ENCODE data around the gene PXMP2. TPM values are rescaled to one million over a fixed set of nuclear protein-coding genes. Genes with fewer than 3 reads are reported as not detected.

PXMP2 gene
- total RNA-seq, 2 experiments from 2014 or later, result 58.1 to 103 TPM

- no peak for TF ChIP-seq EZH2phosphoT487 (IDR thresholded peaks at IDR 0.05; ENCODE audit: borderline replicate concordance, low read depth, low read length)
- no peak for TF ChIP-seq CTCF (conservative IDR thresholded peaks at IDR 0.05; ENCODE audit: low read length)
- Histone ChIP-seq H3K9me3 (ENCODE audit: low read length) (no peaks in the 10 kb centered on the region), H3K4me1 (ENCODE audit: insufficient read depth, low read length, poor library complexity, severe bottlenecking) (no peaks in the 10 kb centered on the region), H3K79me2 (ENCODE audit: insufficient read depth, low read depth, low read length) (no peaks in the 10 kb centered on the region), H3K36me3 (ENCODE audit: insufficient read depth, low read length) (peaks cover 95% of the 10 kb centered on the region), H4K20me1 (ENCODE audit: insufficient read depth, low read length) (no peaks in the 10 kb centered on the region), H3K9me2 (ENCODE audit: insufficient read depth, low read length) (no peaks in the 10 kb centered on the region), H3K4me3 (ENCODE audit: low read depth, low read length, poor library complexity, severe bottlenecking) (no peak overlapping the region), H2AFZ (ENCODE audit: low read length) (no peak overlapping the region), H3K4me2 (ENCODE audit: low read length) (no peak overlapping the region), H3K27ac (ENCODE audit: low read depth, low read length, poor library complexity, severe bottlenecking) (no peak overlapping the region)
- no TSS peak for BruUV-seq (replicated peaks)
- ChIA-PET CTCF (ENCODE audit: unreplicated experiment) (interaction anchor here (0.7 kb wide), 1 partner anchor 15 kb away, joined by 3 read pairs; no protein-coding TSS in a partner anchor), POLR2A (no interaction called here)
- no peak for DNase-seq (ENCODE audit: low spot score)
- intact Hi-C loops (cut with micrococcal nuclease; ENCODE audit: unreplicated experiment), result no loop called here
These were observed 38.7 kb upstream of the PXMP2 start for GRCh38 chr12:132648616-132649225.

- BruUV-seq (replicated peaks), result no TSS peak
- Histone ChIP-seq H3K27ac (ENCODE audit: low read depth, low read length, poor library complexity, severe bottlenecking) (no peak overlapping the region), H3K4me2 (ENCODE audit: low read length) (no peak overlapping the region), H3K4me1 (ENCODE audit: insufficient read depth, low read length, poor library complexity, severe bottlenecking) (no peaks in the 10 kb centered on the region), H3K79me2 (ENCODE audit: insufficient read depth, low read depth, low read length) (no peaks in the 10 kb centered on the region), H4K20me1 (ENCODE audit: insufficient read depth, low read length) (no peaks in the 10 kb centered on the region), H3K9me2 (ENCODE audit: insufficient read depth, low read length) (no peaks in the 10 kb centered on the region), H2AFZ (ENCODE audit: low read length) (no peak overlapping the region), H3K4me3 (ENCODE audit: low read depth, low read length, poor library complexity, severe bottlenecking) (no peak overlapping the region), H3K36me3 (ENCODE audit: insufficient read depth, low read length) (peaks cover 95% of the 10 kb centered on the region), H3K9me3 (ENCODE audit: low read length) (no peaks in the 10 kb centered on the region)
- intact Hi-C loops (cut with micrococcal nuclease; ENCODE audit: unreplicated experiment), result no loop called here
- no peak for DNase-seq (ENCODE audit: low spot score)
- POLR2A ChIA-PET, result interaction anchor here (0.6 kb wide), 1 partner anchor 22 kb away, joined by 4 read pairs; no protein-coding TSS in a partner anchor
- CTCF ChIA-PET (ENCODE audit: unreplicated experiment), result no interaction called here
- TF ChIP-seq CTCF (conservative IDR thresholded peaks at IDR 0.05; ENCODE audit: low read length) (no peak), EZH2phosphoT487 (IDR thresholded peaks at IDR 0.05; ENCODE audit: borderline replicate concordance, low read depth, low read length) (no peak)
These were observed 38.0 kb upstream of the PXMP2 start for GRCh38 chr12:132649226-132649945.
